NCI-H345 (cell line): Measurements from ENCODE around the gene RALGPS2.

Experiments
- DNase-seq: peaks from one replicate; lab custom pipeline; 2025; lab: John Stamatoyannopoulos, UW

Gene RALGPS2

DNA sequence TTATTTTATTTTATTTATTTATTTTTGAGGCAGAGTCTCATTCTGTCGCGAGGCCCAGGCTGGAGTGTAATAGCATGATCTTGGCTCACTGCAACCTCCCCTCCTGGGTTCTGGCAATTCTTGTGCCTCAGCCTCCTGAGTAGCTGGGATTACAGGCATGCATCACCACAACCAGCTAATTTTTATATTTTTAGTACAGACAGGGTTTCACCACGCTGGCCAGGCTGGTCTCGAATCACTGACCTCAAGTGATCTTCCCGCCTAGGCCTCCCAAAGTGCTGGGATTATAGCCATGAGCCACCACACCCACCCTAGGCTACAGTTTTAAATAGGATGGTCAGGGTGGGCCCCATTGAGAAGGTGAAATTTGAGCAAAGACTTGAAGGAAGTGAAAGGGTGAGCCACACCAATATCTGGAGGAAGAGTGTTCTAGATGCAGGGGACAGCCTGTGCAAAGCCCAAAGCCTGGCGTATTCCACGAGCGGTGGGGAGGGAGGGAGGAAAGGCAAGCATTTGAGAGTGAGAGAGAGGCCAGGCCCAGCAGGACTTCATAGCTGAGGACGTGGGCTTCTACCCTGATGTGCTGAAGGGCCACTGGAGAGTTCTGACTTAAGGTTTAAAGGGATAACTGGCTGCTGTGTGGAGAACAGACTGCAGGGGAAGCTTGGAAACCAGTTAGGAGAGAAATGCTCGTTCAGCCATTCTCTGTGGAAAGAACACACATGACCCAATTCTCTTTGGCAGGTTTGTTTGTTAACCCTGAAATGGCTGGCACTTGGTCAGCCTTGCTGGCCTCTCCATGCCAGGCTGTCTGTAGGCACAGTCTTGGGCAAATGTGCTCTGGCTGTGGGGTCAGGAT lies 238.0 kb downstream of the RALGPS2 start:
- no peak for DNase-seq

DNA sequence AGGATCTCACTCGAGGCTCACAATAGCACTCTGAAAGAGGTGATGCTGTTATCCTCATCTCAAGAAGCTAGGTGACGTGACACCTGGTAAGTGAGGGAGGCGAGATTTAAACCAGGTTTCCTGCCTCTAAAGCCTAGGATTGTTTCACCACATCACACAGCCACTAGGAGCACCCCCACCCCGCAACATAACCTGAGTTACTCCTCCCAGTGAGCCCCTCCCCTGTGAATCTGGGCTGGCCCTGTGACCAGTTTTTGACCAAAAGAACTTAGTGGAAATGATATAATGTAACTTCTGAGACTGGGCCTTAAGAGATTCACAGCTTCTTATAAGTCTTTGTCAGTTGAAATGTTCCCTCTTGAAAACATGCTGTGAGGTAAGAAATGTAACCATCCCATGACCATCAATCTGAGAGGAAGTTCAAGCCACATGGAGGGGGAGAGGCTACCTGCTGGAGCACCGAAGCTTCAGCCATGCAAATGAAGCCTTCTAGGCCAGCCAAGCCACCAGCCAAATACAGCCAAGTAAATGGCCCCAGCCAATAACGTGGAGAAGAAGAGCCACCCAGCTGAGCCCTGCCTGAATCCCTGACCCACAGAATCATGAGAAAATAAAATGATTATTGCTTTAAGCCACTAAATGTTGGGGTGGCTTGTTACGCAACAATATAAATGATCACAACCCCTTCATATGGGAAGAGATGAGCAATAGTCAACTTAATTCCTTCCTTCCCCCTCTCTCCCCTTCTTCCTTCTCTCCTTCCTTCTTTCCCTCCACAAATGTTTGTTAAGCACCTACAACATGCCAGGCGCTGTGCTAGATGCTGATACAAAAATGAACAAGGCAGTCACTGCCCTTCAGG lies 239.7 kb downstream of the RALGPS2 start:
- DNase-seq: no peak

- no peak for DNase-seq
Measured at GRCh38 chr1:178966312-178966711, 241.3 kb downstream of the RALGPS2 start.

GRCh38 chr1:178969226-178969987 lies 244.4 kb downstream of the RALGPS2 start:
- no peak for DNase-seq

DNA sequence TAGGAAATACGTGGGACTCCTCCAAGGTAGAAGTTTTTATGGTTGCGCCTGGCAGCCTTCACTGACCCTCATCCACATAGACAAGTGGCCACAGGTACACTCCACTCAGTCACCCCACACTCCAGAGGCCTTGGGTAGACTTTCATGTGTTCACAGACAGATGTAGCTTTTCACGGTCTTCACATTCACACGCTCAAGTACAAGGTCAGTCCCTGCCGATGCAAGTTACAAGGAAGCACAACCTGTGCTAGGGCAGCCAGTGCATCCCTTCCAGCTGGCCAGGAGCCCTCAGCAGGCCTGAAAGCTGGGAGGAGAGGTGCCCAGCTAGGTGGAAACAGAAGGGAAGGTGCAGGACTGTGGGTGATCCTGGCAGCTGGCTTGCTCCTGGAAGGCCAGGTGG lies 245.1 kb downstream of the RALGPS2 start:
- no peak for DNase-seq
